ENCODE data around the gene FAM9C. TPM values are rescaled to one million over a fixed set of nuclear protein-coding genes. Genes with fewer than 3 reads are reported as not detected.

FAM9C gene
- total and polyA plus RNA-seq, 11 donors = 0.20 to 2.6 (median 0.34) TPM; not detected in 5

GRCh38 chrX:13009844-13010243 lies 34.6 kb downstream of the FAM9C start:
- Histone ChIP-seq H3K4me3 (no peak overlapping the region), H3K27me3 (peaks cover 0 to 9% (median 0%) of the 10 kb centered on the region in 9 donors), H3K27ac (no peak overlapping the region), H3K36me3 (no peaks in the 10 kb centered on the region), H3K9me3 (no peaks in the 10 kb centered on the region), H3K4me1 (peaks cover 0 to 60% (median 9%) of the 10 kb centered on the region in 12 donors)
- intact Hi-C loops (cut with DNase I) = no loop called here
- ATAC-seq = no peak
- TF ChIP-seq POLR2A (IDR thresholded peaks at IDR 0.05) (no peak), CTCF (IDR thresholded peaks at IDR 0.05) (no peak)
- WGBS, 4 donors = 82 to 95% (median 91%) methylated on average over 8 of the region's 8 CpGs
- no peak for DNase-seq

- Histone ChIP-seq H3K9me3 (no peaks in the 10 kb centered on the region), H3K4me1 (peaks cover 0 to 58% (median 9%) of the 10 kb centered on the region in 12 donors), H3K4me3 (no peak overlapping the region), H3K27ac (no peak overlapping the region), H3K36me3 (no peaks in the 10 kb centered on the region), H3K27me3 (peaks cover 0 to 9% (median 0%) of the 10 kb centered on the region in 9 donors)
- 56 to 75% (median 66%) methylated on average over 3 of the region's 3 CpGs for WGBS, 4 donors
- intact Hi-C loops (cut with DNase I) = no loop called here
- TF ChIP-seq POLR2A (IDR thresholded peaks at IDR 0.05) = no peak
- TF ChIP-seq CTCF (IDR thresholded peaks at IDR 0.05) = no peak
- DNase-seq = no peak
- ATAC-seq = no peak
These were observed 35.1 kb downstream of the FAM9C start for GRCh38 chrX:13009273-13009672.

- WGBS, 4 donors = 76 to 97% (median 92%) methylated on average over 3 of the region's 3 CpGs
- DNase-seq (no peak), ATAC-seq (no peak)
- H3K36me3 ChIP-seq = no peaks in the 10 kb centered on the region
- H3K9me3 ChIP-seq = no peaks in the 10 kb centered on the region
- peaks cover 0 to 9% (median 0%) of the 10 kb centered on the region in 9 donors for H3K27me3 ChIP-seq
- intact Hi-C loops (cut with DNase I) = no loop called here
- peaks cover 0 to 54% (median 5%) of the 10 kb centered on the region in 12 donors for H3K4me1 ChIP-seq
- no peak overlapping the region for H3K4me3 ChIP-seq
- H3K27ac ChIP-seq = peak overlapping the region in 1 of 12 donors; percentile 68
- TF ChIP-seq POLR2A (IDR thresholded peaks at IDR 0.05) (no peak), CTCF (IDR thresholded peaks at IDR 0.05) (no peak)
These were observed 35.6 kb downstream of the FAM9C start for GRCh38 chrX:13008851-13009250.

- Histone ChIP-seq H3K4me1 (peaks cover 0 to 53% (median 2%) of the 10 kb centered on the region in 12 donors), H3K36me3 (no peaks in the 10 kb centered on the region), H3K4me3 (no peak overlapping the region), H3K27me3 (peaks cover 0 to 9% (median 0%) of the 10 kb centered on the region in 9 donors), H3K9me3 (no peaks in the 10 kb centered on the region), H3K27ac (peak overlapping the region in 1 of 12 donors; percentile 68)
- 41 to 70% (median 55%) methylated on average over 2 of the region's 2 CpGs for WGBS, 4 donors
- ATAC-seq = no peak
- intact Hi-C loops (cut with DNase I) = no loop called here
- no peak for DNase-seq
- TF ChIP-seq POLR2A (IDR thresholded peaks at IDR 0.05) (no peak), CTCF (IDR thresholded peaks at IDR 0.05) (no peak)
These were observed 36.3 kb downstream of the FAM9C start for GRCh38 chrX:13008189-13008533.

Measured in heart left ventricle (tissue), 16 donors.